Panc1 (cell line): ENCODE data around the gene RAB39A. TPM values are rescaled to one million over a fixed set of nuclear protein-coding genes. Genes with fewer than 3 reads are reported as not detected.

ENCODE experiments used
- ATAC-seq: fragments of 200-7000 bp; cut with Tn5 transposase; 2 replicates; pipeline ENCODE4 v1.9.1; 2020; ENCODE audit warnings: mild to moderate bottlenecking, moderate library complexity
- BruUV-seq: library from RNA; stranded (reverse); fragments of 400-500 nt; replicated peaks from 2 replicates; lab custom pipeline; 2021; lab: Mats Ljungman, UMichigan
- CTCF ChIA-PET: fragments of 300-600 bp; sonication (Branson Sonifier 250); formaldehyde crosslinking; loops from one replicate; lab custom pipeline; 2022; ENCODE audit warnings: antibody characterized with exemption; lab: Charles Lee
- POLR2A ChIA-PET: fragments of 300-600 bp; sonication (Branson Sonifier 250); formaldehyde crosslinking; loops from one replicate; lab custom pipeline; 2022; ENCODE audit warnings: antibody characterized with exemption; lab: Charles Lee
- DNase-seq: peaks from one replicate; pipeline ENCODE4 v3.0.0-alpha.2; 2010; ENCODE audit warnings: low read depth, low spot score
- H3K27ac ChIP-seq: 2 replicates; pipeline ENCODE4 v1.5.1; 2011; ENCODE audit warnings: mild to moderate bottlenecking, low read length, inconsistent platforms
- H3K27me3 ChIP-seq: fragments of 200-500 bp; sonication (Bioruptor generic); 2 replicates; pipeline ENCODE4 v1.6.0; 2014; ENCODE audit warnings: low read length, inconsistent platforms; ENCODE audit not compliant: control insufficient read depth, insufficient read depth
- H3K36me3 ChIP-seq: fragments of 200-500 bp; sonication (Bioruptor generic); 2 replicates; pipeline ENCODE4 v1.5.1; 2014; ENCODE audit warnings: inconsistent platforms, mild to moderate bottlenecking, low read length, moderate library complexity; ENCODE audit not compliant: control insufficient read depth, insufficient read depth
- H3K4me1 ChIP-seq: 2 replicates; pipeline ENCODE4 v1.5.1; 2011; ENCODE audit warnings: inconsistent platforms, mild to moderate bottlenecking, low read length, moderate library complexity; ENCODE audit not compliant: control insufficient read depth, insufficient read depth
- H3K4me3 ChIP-seq, 2 experiments: 2 replicates each; pipeline ENCODE4 v1.5.1; 2011 to 2012; ENCODE audit warnings: low read depth in 2 of 2, low read length in 2 of 2, mild to moderate bottlenecking in 2 of 2, inconsistent platforms in 1 of 2, moderate library complexity in 1 of 2
- H3K9me3 ChIP-seq: fragments of 200-500 bp; sonication (Bioruptor generic); 2 replicates; pipeline ENCODE4 v1.5.1; 2014; ENCODE audit warnings: low read depth, mild to moderate bottlenecking, inconsistent platforms, low read length, moderate library complexity; ENCODE audit not compliant: control insufficient read depth, insufficient read depth
- POLR2AphosphoS5 ChIP-seq: IDR thresholded peaks from 2 replicates; pipeline ENCODE4 v1.6.1; 2012; ENCODE audit warnings: mild to moderate bottlenecking, low read depth, low read length, moderate library complexity
- SIN3A ChIP-seq: IDR thresholded peaks from 2 replicates; pipeline ENCODE4 v1.6.1; 2012; ENCODE audit warnings: low read depth, mild to moderate bottlenecking, low read length, moderate library complexity, borderline replicate concordance; ENCODE audit not compliant: insufficient read depth
- TCF7L2 ChIP-seq: IDR thresholded peaks from 2 replicates; pipeline ENCODE4 v1.6.1; 2011; ENCODE audit warnings: mild to moderate bottlenecking, low read depth, low read length, inconsistent platforms
- in situ Hi-C: cut with HindIII; loops from 2 replicates; pipeline ENCODE4 v1.10.0; 2016; ENCODE audit warnings: low sequenced_read_pairs, low pct_unique_long_range_greater_than_20kb
- intact Hi-C: fragments of 100-400 bp; cut with micrococcal nuclease; formaldehyde crosslinking; loops from one replicate; pipeline ENCODE4 v1.10.0; 2022; ENCODE audit not compliant: unreplicated experiment
- total RNA-seq: library from RNA; stranded (reverse); gene quantifications from one replicate; pipeline ENCODE4 v1.2.1, GENCODE V29; 2021; ENCODE audit not compliant: unreplicated experiment
- TF ChIP-seq, protein P1 (sequence below): fragments of 450-650 bp; IDR thresholded peaks from 2 replicates; pipeline ENCODE4 v1.5.1; 2017; ENCODE audit warnings: mild to moderate bottlenecking
- TF ChIP-seq, protein P2 (sequence below), 2 experiments: IDR thresholded peaks; 2 replicates each; pipeline ENCODE4 v1.6.1; 2011 to 2012; ENCODE audit warnings: low read depth in 2 of 2, control low read depth in 1 of 2, low read length in 1 of 2, mild to moderate bottlenecking in 1 of 2, moderate library complexity in 1 of 2; ENCODE audit not compliant: insufficient read depth in 1 of 2

Gene RAB39A
- total RNA-seq, 1 experiment from 2014 or later: 3.3 TPM

DNA sequence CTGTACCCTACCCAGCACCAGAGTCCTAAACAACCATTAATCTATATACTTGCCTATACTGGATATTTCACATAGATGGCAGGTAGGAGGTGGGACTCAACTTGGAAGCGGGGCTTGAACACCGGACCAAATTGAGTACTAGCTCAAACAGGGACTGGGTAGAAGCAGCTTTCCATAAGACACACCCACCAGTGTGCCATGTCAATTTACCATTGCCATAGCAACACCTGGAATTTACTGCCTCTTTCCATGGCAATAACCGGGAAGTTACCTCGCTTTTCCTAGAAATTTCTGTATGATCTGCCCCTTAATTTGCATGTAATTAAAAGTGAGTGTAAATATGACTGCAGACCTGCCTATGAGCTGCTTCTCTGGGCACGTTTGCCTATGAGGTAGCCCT lies 41.8 kb downstream of the RAB39A start:
- Histone ChIP-seq H3K4me1 (no peaks in the 10 kb centered on the region), H3K36me3 (no peaks in the 10 kb centered on the region), H3K4me3 (no peak overlapping the region), H3K27me3 (no peaks in the 10 kb centered on the region), H3K9me3 (no peaks in the 10 kb centered on the region), H3K27ac (no peak overlapping the region)
- no peak for ATAC-seq
- intact Hi-C loops: no loop called here
- TF ChIP-seq, protein P1, sequence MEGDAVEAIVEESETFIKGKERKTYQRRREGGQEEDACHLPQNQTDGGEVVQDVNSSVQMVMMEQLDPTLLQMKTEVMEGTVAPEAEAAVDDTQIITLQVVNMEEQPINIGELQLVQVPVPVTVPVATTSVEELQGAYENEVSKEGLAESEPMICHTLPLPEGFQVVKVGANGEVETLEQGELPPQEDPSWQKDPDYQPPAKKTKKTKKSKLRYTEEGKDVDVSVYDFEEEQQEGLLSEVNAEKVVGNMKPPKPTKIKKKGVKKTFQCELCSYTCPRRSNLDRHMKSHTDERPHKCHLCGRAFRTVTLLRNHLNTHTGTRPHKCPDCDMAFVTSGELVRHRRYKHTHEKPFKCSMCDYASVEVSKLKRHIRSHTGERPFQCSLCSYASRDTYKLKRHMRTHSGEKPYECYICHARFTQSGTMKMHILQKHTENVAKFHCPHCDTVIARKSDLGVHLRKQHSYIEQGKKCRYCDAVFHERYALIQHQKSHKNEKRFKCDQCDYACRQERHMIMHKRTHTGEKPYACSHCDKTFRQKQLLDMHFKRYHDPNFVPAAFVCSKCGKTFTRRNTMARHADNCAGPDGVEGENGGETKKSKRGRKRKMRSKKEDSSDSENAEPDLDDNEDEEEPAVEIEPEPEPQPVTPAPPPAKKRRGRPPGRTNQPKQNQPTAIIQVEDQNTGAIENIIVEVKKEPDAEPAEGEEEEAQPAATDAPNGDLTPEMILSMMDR: no peak
- no peak for DNase-seq
- in situ Hi-C loops: no loop called here
- BruUV-seq: no TSS peak
- ChIA-PET POLR2A (no interaction called here), CTCF (interaction anchor here (0.5 to 0.6 kb wide), 2 partner anchors 11 to 53 kb away, joined by 3 read pairs; no protein-coding TSS in a partner anchor)

DNA sequence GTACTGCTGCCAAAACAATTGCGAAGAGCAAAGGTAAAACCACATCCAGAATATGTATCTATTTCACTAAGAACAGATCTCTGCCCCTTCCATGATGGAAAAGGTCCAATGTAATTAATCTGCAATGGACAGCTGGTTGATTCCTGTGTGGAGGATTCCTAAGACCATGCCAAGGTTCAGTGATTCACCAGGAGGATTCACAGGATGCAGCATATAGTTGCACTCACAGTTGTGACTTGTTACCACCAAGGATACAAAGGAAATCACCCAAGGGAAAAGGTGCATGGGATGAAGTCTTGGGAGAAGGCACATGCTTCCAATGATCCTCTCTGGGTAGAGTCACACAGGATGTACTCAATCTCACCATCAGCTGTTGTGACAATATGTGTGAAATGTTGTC lies 45.4 kb downstream of the RAB39A start:
- CTCF ChIA-PET: no interaction called here
- intact Hi-C loops (no loop called here), in situ Hi-C loops (no loop called here)
- no peak for DNase-seq
- H3K27me3 ChIP-seq: no peaks in the 10 kb centered on the region
- TF ChIP-seq, protein P2, sequence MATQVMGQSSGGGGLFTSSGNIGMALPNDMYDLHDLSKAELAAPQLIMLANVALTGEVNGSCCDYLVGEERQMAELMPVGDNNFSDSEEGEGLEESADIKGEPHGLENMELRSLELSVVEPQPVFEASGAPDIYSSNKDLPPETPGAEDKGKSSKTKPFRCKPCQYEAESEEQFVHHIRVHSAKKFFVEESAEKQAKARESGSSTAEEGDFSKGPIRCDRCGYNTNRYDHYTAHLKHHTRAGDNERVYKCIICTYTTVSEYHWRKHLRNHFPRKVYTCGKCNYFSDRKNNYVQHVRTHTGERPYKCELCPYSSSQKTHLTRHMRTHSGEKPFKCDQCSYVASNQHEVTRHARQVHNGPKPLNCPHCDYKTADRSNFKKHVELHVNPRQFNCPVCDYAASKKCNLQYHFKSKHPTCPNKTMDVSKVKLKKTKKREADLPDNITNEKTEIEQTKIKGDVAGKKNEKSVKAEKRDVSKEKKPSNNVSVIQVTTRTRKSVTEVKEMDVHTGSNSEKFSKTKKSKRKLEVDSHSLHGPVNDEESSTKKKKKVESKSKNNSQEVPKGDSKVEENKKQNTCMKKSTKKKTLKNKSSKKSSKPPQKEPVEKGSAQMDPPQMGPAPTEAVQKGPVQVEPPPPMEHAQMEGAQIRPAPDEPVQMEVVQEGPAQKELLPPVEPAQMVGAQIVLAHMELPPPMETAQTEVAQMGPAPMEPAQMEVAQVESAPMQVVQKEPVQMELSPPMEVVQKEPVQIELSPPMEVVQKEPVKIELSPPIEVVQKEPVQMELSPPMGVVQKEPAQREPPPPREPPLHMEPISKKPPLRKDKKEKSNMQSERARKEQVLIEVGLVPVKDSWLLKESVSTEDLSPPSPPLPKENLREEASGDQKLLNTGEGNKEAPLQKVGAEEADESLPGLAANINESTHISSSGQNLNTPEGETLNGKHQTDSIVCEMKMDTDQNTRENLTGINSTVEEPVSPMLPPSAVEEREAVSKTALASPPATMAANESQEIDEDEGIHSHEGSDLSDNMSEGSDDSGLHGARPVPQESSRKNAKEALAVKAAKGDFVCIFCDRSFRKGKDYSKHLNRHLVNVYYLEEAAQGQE (IDR thresholded peaks at IDR 0.05; ENCODE audit: insufficient read depth in 1 of 2, low read depth in 2 of 2, low read length in 1 of 2): no peak
- TF ChIP-seq POLR2AphosphoS5: no peak
- TF ChIP-seq, protein P1: no peak
- TF ChIP-seq SIN3A: no peak
- no peak for TF ChIP-seq TCF7L2
- POLR2A ChIA-PET: no interaction called here
- H3K4me1 ChIP-seq: no peaks in the 10 kb centered on the region
- ATAC-seq: no peak
- no peak overlapping the region for H3K4me3 ChIP-seq
- BruUV-seq: no TSS peak
- H3K27ac ChIP-seq: no peak overlapping the region
- H3K9me3 ChIP-seq: no peaks in the 10 kb centered on the region
- no peaks in the 10 kb centered on the region for H3K36me3 ChIP-seq
